ENCODE data around the gene TENM3. TPM values are rescaled to one million over a fixed set of nuclear protein-coding genes. Genes with fewer than 3 reads are reported as not detected.

The TENM3 gene
- total RNA-seq, 1 donor from 2014 or later, result 91.0 TPM

GRCh38 chr4:182286035-182286434 lies 42.8 kb downstream of the TENM3 start:
- peak; percentile 89 for DNase-seq (ENCODE audit: low read depth)

- DNase-seq (ENCODE audit: low read depth), result no peak
These were observed 43.7 kb downstream of the TENM3 start for GRCh38 chr4:182286931-182287330.

- no peak for DNase-seq (ENCODE audit: low read depth)
These were observed 45.3 kb downstream of the TENM3 start for GRCh38 chr4:182288534-182288933.

- no peak for DNase-seq (ENCODE audit: low read depth)
These were observed 46.6 kb downstream of the TENM3 start for GRCh38 chr4:182289809-182290208.

GRCh38 chr4:182291175-182291574 lies 48.0 kb downstream of the TENM3 start:
- no peak for DNase-seq (ENCODE audit: low read depth)

GRCh38 chr4:182291597-182292270 lies 48.5 kb downstream of the TENM3 start:
- DNase-seq (ENCODE audit: low read depth), result no peak

GRCh38 chr4:182292612-182293011 lies 49.4 kb downstream of the TENM3 start:
- no peak for DNase-seq (ENCODE audit: low read depth)

GRCh38 chr4:182293691-182294255 lies 50.6 kb downstream of the TENM3 start:
- DNase-seq (ENCODE audit: low read depth), result no peak

- no peak for DNase-seq (ENCODE audit: low read depth)
These were observed 51.2 kb downstream of the TENM3 start for GRCh38 chr4:182294451-182294850.

GRCh38 chr4:182297659-182298058 lies 54.5 kb downstream of the TENM3 start:
- DNase-seq (ENCODE audit: low read depth), result no peak

- DNase-seq (ENCODE audit: low read depth), result no peak
These were observed 58.5 kb downstream of the TENM3 start for GRCh38 chr4:182301736-182302135.

- DNase-seq (ENCODE audit: low read depth), result no peak
These were observed 60.6 kb downstream of the TENM3 start for GRCh38 chr4:182303847-182304246.

GRCh38 chr4:182306792-182307507 lies 63.7 kb downstream of the TENM3 start:
- DNase-seq (ENCODE audit: low read depth), result peak; percentile 87

GRCh38 chr4:182307746-182308145 lies 64.5 kb downstream of the TENM3 start:
- DNase-seq (ENCODE audit: low read depth), result peak; percentile 97

- no peak for DNase-seq (ENCODE audit: low read depth)
These were observed 66.7 kb downstream of the TENM3 start for GRCh38 chr4:182309877-182310276.

- no peak for DNase-seq (ENCODE audit: low read depth)
These were observed 67.1 kb downstream of the TENM3 start for GRCh38 chr4:182310316-182310715.

GRCh38 chr4:182310962-182311361 lies 67.8 kb downstream of the TENM3 start:
- DNase-seq (ENCODE audit: low read depth), result no peak

- DNase-seq (ENCODE audit: low read depth), result no peak
These were observed 71.3 kb downstream of the TENM3 start for GRCh38 chr4:182314537-182314936.

- DNase-seq (ENCODE audit: low read depth), result no peak
These were observed 75.1 kb downstream of the TENM3 start for GRCh38 chr4:182318256-182318655.

GRCh38 chr4:182320092-182320491 lies 76.9 kb downstream of the TENM3 start:
- DNase-seq (ENCODE audit: low read depth), result no peak

GRCh38 chr4:182320580-182320979 lies 77.4 kb downstream of the TENM3 start:
- peak; percentile 40 for DNase-seq (ENCODE audit: low read depth)

- no peak for DNase-seq (ENCODE audit: low read depth)
These were observed 81.1 kb downstream of the TENM3 start for GRCh38 chr4:182324282-182324681.

GRCh38 chr4:182325397-182325796 lies 82.2 kb downstream of the TENM3 start:
- DNase-seq (ENCODE audit: low read depth), result no peak
